ENCODE data around the gene CCDC85B. TPM values are rescaled to one million over a fixed set of nuclear protein-coding genes. Genes with fewer than 3 reads are reported as not detected.

Gene CCDC85B
- polyA plus RNA-seq, 1 donor from 2014 or later, result 28.5 TPM

- Histone ChIP-seq H3K27ac (ENCODE audit: low read length) (no peak overlapping the region), H2AFZ (ENCODE audit: low read depth, low read length) (no peak overlapping the region), H3K27me3 (ENCODE audit: insufficient read depth, low read depth, low read length) (no peaks in the 10 kb centered on the region), H3K9me3 (ENCODE audit: low read length) (no peaks in the 10 kb centered on the region), H4K20me1 (ENCODE audit: insufficient read depth) (peaks cover 35% of the 10 kb centered on the region), H3K79me2 (replicated peaks; ENCODE audit: insufficient read depth, low read length) (peaks cover 24% of the 10 kb centered on the region), H3K4me3 (ENCODE audit: low read length) (no peak overlapping the region), H3K9me2 (ENCODE audit: insufficient read depth, low read length) (no peaks in the 10 kb centered on the region), H3K9ac (ENCODE audit: low read length) (no peak overlapping the region), H3K36me3 (ENCODE audit: insufficient read depth, low read length) (peaks cover 5% of the 10 kb centered on the region), H3F3A (ENCODE audit: insufficient read depth, low read length, poor library complexity, severe bottlenecking) (no peaks in the 10 kb centered on the region), H3K4me2 (ENCODE audit: low read length) (no peak overlapping the region)
- TF ChIP-seq EZH2 (IDR thresholded peaks at IDR 0.05; ENCODE audit: borderline replicate concordance, insufficient read depth, low read length, poor library complexity, severe bottlenecking) (no peak), CTCF (IDR thresholded peaks at IDR 0.05; ENCODE audit: poor library complexity, severe bottlenecking) (peak; percentile 55)
These were observed 39.3 kb upstream of the CCDC85B start for GRCh38 chr11:65851083-65851579.

- H4K20me1 ChIP-seq (ENCODE audit: insufficient read depth), result peaks cover 43% of the 10 kb centered on the region
- TF ChIP-seq REST (IDR thresholded peaks at IDR 0.05; ENCODE audit: borderline replicate concordance) (no peak), POLR2AphosphoS5 (IDR thresholded peaks at IDR 0.05) (peak; percentile 9), RAD21 (conservative IDR thresholded peaks at IDR 0.05) (no peak), MXI1 (conservative IDR thresholded peaks at IDR 0.05; ENCODE audit: poor library complexity, severe bottlenecking) (no peak), SMC3 (conservative IDR thresholded peaks at IDR 0.05; ENCODE audit: poor library complexity) (no peak)
- no peaks in the 10 kb centered on the region for H3K27me3 ChIP-seq (ENCODE audit: insufficient read depth, low read depth, low read length)
- no peaks in the 10 kb centered on the region for H3K9me3 ChIP-seq (ENCODE audit: low read length)
- H3K9me2 ChIP-seq (ENCODE audit: insufficient read depth, low read length), result no peaks in the 10 kb centered on the region
- H3F3A ChIP-seq (ENCODE audit: insufficient read depth, low read length, poor library complexity, severe bottlenecking), result no peaks in the 10 kb centered on the region
- peaks cover 32% of the 10 kb centered on the region for H3K79me2 ChIP-seq (replicated peaks; ENCODE audit: insufficient read depth, low read length)
- H3K4me2 ChIP-seq (ENCODE audit: low read length), result no peak overlapping the region
- peaks cover 5% of the 10 kb centered on the region for H3K36me3 ChIP-seq (ENCODE audit: insufficient read depth, low read length)
- H3K9ac ChIP-seq (ENCODE audit: low read length), result no peak overlapping the region
- no peak overlapping the region for H2AFZ ChIP-seq (ENCODE audit: low read depth, low read length)
- H3K27ac ChIP-seq (ENCODE audit: low read length), result no peak overlapping the region
- no peak overlapping the region for H3K4me3 ChIP-seq (ENCODE audit: low read length)
These were observed 38.5 kb upstream of the CCDC85B start for GRCh38 chr11:65851811-65852507.

All from neural cell (in vitro differentiated cells).